Activated CD8-positive, alpha-beta memory T cell treated with anti-CD3 and anti-CD28 coated beads for 36 hours (primary cell): ENCODE data around the gene TRAP1. TPM values are rescaled to one million over a fixed set of nuclear protein-coding genes. Genes with fewer than 3 reads are reported as not detected.
"Not testable (repeated sequence)": the region's sequence is repeated elsewhere in the genome, so short reads cannot be mapped to it uniquely, and the experiment has no call there.

Source experiments
- CTCF ChIA-PET: fragments of 350-600 bp; sonication (Branson Sonifier 250); formaldehyde crosslinking; loops from one replicate; lab custom pipeline; 2021; ENCODE audit warnings: antibody characterized with exemption; lab: Charles Lee
- POLR2A ChIA-PET: fragments of 350-600 bp; sonication (Branson Sonifier 250); formaldehyde crosslinking; loops from one replicate; lab custom pipeline; 2021; ENCODE audit warnings: antibody characterized with exemption; lab: Charles Lee
- total RNA-seq, 2 experiments: library from RNA; stranded (reverse); gene quantifications; one replicate each; pipeline ENCODE4 v1.2.3, GENCODE V29; 2021

Gene TRAP1
- total RNA-seq, 2 experiments from 2014 or later, result 331 to 335 TPM

GRCh38 chr16:3659251-3659650 is 58.1 kb downstream of the TRAP1 start:
- ChIA-PET CTCF (no interaction called here), POLR2A (no interaction called here)

GRCh38 chr16:3656491-3657468 is 60.5 kb downstream of the TRAP1 start:
- POLR2A ChIA-PET, result interaction anchor here (0.6 kb wide), 1 partner anchor 402 kb away, joined by 4 read pairs; no protein-coding TSS in a partner anchor
- CTCF ChIA-PET, result interaction anchor here (1.8 kb wide), 1 partner anchor 12 kb away, joined by 4 read pairs; no protein-coding TSS in a partner anchor

GRCh38 chr16:3656160-3656490 is 61.2 kb downstream of the TRAP1 start:
- POLR2A ChIA-PET, result interaction anchor here (0.6 kb wide), 1 partner anchor 402 kb away, joined by 4 read pairs; no protein-coding TSS in a partner anchor
- CTCF ChIA-PET, result not testable (repeated sequence)

- ChIA-PET CTCF (no interaction called here), POLR2A (interaction anchor here (0.6 kb wide), 1 partner anchor 403 kb away, joined by 4 read pairs; no protein-coding TSS in a partner anchor)
Measured at GRCh38 chr16:3655396-3656159, 61.7 kb downstream of the TRAP1 start.

- POLR2A ChIA-PET, result no interaction called here
- CTCF ChIA-PET, result interaction anchor here (1.8 kb wide), 1 partner anchor 10 kb away, joined by 7 read pairs; no protein-coding TSS in a partner anchor
Measured at GRCh38 chr16:3655030-3655395, 62.3 kb downstream of the TRAP1 start.

GRCh38 chr16:3654249-3654991 is 62.9 kb downstream of the TRAP1 start, which contains the start of gene DNASE1:
DNASE1 (plus strand) TSS chr16:3654691; CDS start chr16:3655374, 683 bp downstream.
- CTCF ChIA-PET, result interaction anchor here (0.6 to 1.8 kb wide), 2 partner anchors 10 to 21 kb away, joined by 3 to 7 read pairs; no protein-coding TSS in a partner anchor
- POLR2A ChIA-PET, result no interaction called here

GRCh38 chr16:3652373-3653195 is 64.7 kb downstream of the TRAP1 start:
- ChIA-PET CTCF (no interaction called here), POLR2A (no interaction called here)

- ChIA-PET CTCF (interaction anchor here (0.8 kb wide), 1 partner anchor 9 kb away, joined by 3 read pairs; no protein-coding TSS in a partner anchor), POLR2A (no interaction called here)
Measured at GRCh38 chr16:3651461-3652372, 65.6 kb downstream of the TRAP1 start.

GRCh38 chr16:3650631-3651265 is 66.6 kb downstream of the TRAP1 start:
- ChIA-PET POLR2A (no interaction called here), CTCF (interaction anchor here (0.8 kb wide), 1 partner anchor 10 kb away, joined by 3 read pairs; no protein-coding TSS in a partner anchor)

GRCh38 chr16:3646348-3646920 is 70.9 kb downstream of the TRAP1 start:
- POLR2A ChIA-PET, result no interaction called here
- CTCF ChIA-PET, result no interaction called here

- ChIA-PET POLR2A (no interaction called here), CTCF (no interaction called here)
Measured at GRCh38 chr16:3645504-3646347, 71.6 kb downstream of the TRAP1 start.

GRCh38 chr16:3645108-3645503 is 72.2 kb downstream of the TRAP1 start:
- ChIA-PET POLR2A (no interaction called here), CTCF (no interaction called here)

GRCh38 chr16:3643095-3643730 is 74.1 kb downstream of the TRAP1 start:
- ChIA-PET POLR2A (no interaction called here), CTCF (interaction anchor here (1.2 kb wide), 1 partner anchor 45 kb away, joined by 3 read pairs; no protein-coding TSS in a partner anchor)

GRCh38 chr16:3642397-3643094 is 74.8 kb downstream of the TRAP1 start:
- ChIA-PET CTCF (no interaction called here), POLR2A (no interaction called here)
